ENCODE results near the gene PIK3CB. TPM values are rescaled to one million over a fixed set of nuclear protein-coding genes. Genes with fewer than 3 reads are reported as not detected.

The PIK3CB gene
- total RNA-seq, 1 experiment from 2014 or later = 35.6 TPM

DNA sequence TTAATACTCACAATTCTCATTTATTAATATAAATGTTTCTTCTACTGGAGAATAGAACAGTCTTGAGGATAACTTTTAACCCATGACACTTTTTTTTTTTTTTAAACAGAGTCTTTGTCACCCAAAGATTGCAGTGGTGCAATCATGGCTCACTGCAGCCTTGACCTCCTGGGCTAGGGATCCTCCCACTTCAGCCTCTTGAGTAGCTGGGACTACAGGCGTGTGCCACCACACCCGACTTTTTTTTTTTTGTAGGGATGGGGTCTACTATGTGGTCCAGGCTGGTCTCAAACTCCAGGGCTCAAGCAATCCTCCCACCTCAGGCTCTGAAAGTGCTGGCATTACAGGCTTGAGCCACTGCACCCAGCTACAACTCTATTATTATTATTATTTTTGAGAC is 34.5 kb downstream of the PIK3CB start:
- WGBS (ENCODE audit: extremely low coverage, insufficient read length, low lambda C conversion rate) = no CpG with 5 or more reads among the region's 2 CpGs
- H3K27ac ChIP-seq (ENCODE audit: insufficient read length, low read depth, low read length) = no peak overlapping the region
- no peak overlapping the region for H4K5ac ChIP-seq (ENCODE audit: insufficient read length, low read depth, low read length)
- H4K8ac ChIP-seq (replicated peaks; ENCODE audit: insufficient read length, low read depth, low read length) = no peak overlapping the region
- no peak for DNase-seq
- no peak overlapping the region for H2BK20ac ChIP-seq (ENCODE audit: low read depth, low read length, poor library complexity, severe bottlenecking)
- H2AFZ ChIP-seq (ENCODE audit: low read length) = no peak overlapping the region
- no peaks in the 10 kb centered on the region for H3K4me1 ChIP-seq (ENCODE audit: insufficient read depth, low read length)
- H3K9me3 Mint-ChIP-seq = no peaks in the 10 kb centered on the region
- no peak overlapping the region for H3K14ac ChIP-seq (ENCODE audit: insufficient read depth, low read length)
- no peak overlapping the region for H4K91ac ChIP-seq (ENCODE audit: insufficient read length, low read depth, low read length)
- H3K79me1 ChIP-seq (ENCODE audit: insufficient read depth, low read depth, low read length, poor library complexity, severe bottlenecking) = peaks cover 10% of the 10 kb centered on the region
- no peak overlapping the region for H3T11ph ChIP-seq (ENCODE audit: low read length)
- peaks cover 6% of the 10 kb centered on the region; the same call in 1 of the 2 replicates for H3K79me2 ChIP-seq (ENCODE audit: insufficient read depth, low read length)
- no peak overlapping the region for H2BK15ac ChIP-seq (ENCODE audit: low read depth, low read length)
- H3K4me1 Mint-ChIP-seq = peaks cover 5 to 24% of the 10 kb centered on the region in 2 experiments
- no peak overlapping the region for H3K56ac ChIP-seq (ENCODE audit: insufficient read length, low read depth, low read length)
- H3K9ac ChIP-seq (ENCODE audit: extremely low read depth, insufficient read length, low read length) = no peak overlapping the region
- H2BK12ac ChIP-seq (ENCODE audit: insufficient read length, low read depth, low read length) = no peak overlapping the region
- no peak overlapping the region for H3K18ac ChIP-seq (ENCODE audit: insufficient read length, low read depth, low read length)
- no peaks in the 10 kb centered on the region for H3K9me3 ChIP-seq (ENCODE audit: control insufficient read depth, low read depth, low read length)
- H3K4me3 Mint-ChIP-seq = no peak overlapping the region
- H2BK5ac ChIP-seq (ENCODE audit: insufficient read length, low read length) = no peak overlapping the region
- H3K27me3 Mint-ChIP-seq (ENCODE audit: low read depth) = no peaks in the 10 kb centered on the region
- H2BK120ac ChIP-seq (ENCODE audit: low read depth, low read length, poor library complexity, severe bottlenecking) = no peak overlapping the region
- H3K4me2 ChIP-seq (ENCODE audit: insufficient read depth, insufficient read length, low read length) = no peak overlapping the region
- no peaks in the 10 kb centered on the region for H3K23me2 ChIP-seq (ENCODE audit: insufficient read length, low read depth, low read length, poor library complexity, severe bottlenecking)
- H3K27me3 ChIP-seq (ENCODE audit: insufficient read depth, low read length) = no peaks in the 10 kb centered on the region
- H3K23ac ChIP-seq (ENCODE audit: insufficient read length, low read depth, low read length) = no peak overlapping the region
- peaks cover 0 to 6% (median 4%) of the 10 kb centered on the region in 3 experiments; a peak in 4 of 7 replicates for H3K36me3 Mint-ChIP-seq (ENCODE audit: insufficient read depth in 1 of 3, low read depth in 3 of 3)
- H3K4ac ChIP-seq (ENCODE audit: low read depth, low read length) = no peak overlapping the region
- H4K20me1 ChIP-seq (ENCODE audit: control insufficient read depth, insufficient read depth, insufficient read length) = no peaks in the 10 kb centered on the region
- H3K27ac Mint-ChIP-seq = no peak overlapping the region
- no peak overlapping the region for H2AK5ac ChIP-seq (ENCODE audit: insufficient read length, low read length)
- TF ChIP-seq, protein P1, sequence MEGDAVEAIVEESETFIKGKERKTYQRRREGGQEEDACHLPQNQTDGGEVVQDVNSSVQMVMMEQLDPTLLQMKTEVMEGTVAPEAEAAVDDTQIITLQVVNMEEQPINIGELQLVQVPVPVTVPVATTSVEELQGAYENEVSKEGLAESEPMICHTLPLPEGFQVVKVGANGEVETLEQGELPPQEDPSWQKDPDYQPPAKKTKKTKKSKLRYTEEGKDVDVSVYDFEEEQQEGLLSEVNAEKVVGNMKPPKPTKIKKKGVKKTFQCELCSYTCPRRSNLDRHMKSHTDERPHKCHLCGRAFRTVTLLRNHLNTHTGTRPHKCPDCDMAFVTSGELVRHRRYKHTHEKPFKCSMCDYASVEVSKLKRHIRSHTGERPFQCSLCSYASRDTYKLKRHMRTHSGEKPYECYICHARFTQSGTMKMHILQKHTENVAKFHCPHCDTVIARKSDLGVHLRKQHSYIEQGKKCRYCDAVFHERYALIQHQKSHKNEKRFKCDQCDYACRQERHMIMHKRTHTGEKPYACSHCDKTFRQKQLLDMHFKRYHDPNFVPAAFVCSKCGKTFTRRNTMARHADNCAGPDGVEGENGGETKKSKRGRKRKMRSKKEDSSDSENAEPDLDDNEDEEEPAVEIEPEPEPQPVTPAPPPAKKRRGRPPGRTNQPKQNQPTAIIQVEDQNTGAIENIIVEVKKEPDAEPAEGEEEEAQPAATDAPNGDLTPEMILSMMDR (conservative IDR thresholded peaks at IDR 0.05) = no peak
